NCI-H1048 (cell line): ENCODE measurements around the gene OR5AU1.

ENCODE experiments used
- DNase-seq: peaks from one replicate; lab custom pipeline; 2025; lab: John Stamatoyannopoulos, UW

The OR5AU1 gene

DNA sequence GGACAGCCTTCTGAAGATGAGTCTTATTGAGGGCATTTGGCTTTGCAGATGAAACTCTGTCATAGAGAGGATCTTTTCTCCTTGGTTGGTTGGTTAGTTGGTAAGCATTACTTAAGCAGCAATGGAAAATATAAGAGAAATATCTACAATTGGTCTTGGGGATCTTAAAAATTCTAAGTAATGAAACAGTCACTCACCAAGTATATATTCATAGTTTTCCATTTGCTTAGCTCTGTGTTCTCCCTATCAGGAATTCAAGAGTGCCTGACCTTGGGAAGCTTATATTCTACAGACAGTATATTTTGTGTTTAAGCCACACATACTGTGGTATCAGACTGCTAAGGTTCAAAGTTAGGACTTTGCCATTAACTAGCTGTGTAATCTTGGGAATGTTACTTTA is at the start of gene OR5AU1:
TSS of gene OR5AU1 (minus strand) at position 101 of the 400 bp plus-strand sequence. CDS start 191 bp downstream, outside the sequence.
- DNase-seq: no peak

- no peak for DNase-seq
Measured at GRCh38 chr14:21205026-21205677, 49.3 kb upstream of the OR5AU1 start.

DNA sequence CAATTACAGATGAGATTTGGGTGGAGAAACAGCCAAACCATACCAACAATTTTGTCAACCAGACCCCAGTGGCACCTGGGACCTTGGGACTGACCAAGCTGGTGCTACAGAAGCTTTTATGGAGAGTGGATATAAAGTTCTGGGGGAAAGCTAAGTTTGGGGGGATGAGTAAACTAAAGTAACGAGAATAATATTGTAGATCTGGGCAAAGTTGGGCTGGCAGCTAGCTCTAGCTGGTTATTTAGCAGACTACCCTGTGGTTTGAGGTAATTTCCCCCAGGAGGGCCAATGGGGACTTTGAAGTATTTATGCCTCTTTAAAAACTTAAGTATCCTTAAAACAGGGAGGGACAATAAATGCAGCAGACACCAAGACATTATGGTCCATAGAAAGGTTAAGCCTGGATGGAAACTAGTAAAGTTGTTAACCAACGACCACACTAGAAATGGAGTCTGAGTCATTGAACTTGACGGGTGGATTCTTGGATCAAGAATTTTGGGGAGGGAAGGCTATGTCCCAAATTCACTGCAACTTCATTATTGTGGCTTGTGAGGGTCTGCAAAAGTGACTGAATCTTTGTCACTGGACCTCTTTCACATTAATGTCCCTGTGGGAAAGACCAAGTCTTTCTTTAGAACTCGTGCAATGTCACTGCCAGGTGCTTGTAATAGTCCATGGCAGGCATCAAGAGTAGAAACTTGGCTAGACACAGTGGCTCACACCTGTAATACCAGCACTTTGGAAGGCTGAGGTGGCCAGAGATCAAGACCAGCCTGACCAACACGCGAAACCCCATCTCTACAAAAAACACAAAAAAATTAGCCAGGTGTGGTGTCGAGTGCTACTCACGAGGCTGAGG is 48.5 kb upstream of the OR5AU1 start:
- no peak for DNase-seq

GRCh38 chr14:21203470-21204166 is 47.8 kb upstream of the OR5AU1 start:
- no peak for DNase-seq

DNA sequence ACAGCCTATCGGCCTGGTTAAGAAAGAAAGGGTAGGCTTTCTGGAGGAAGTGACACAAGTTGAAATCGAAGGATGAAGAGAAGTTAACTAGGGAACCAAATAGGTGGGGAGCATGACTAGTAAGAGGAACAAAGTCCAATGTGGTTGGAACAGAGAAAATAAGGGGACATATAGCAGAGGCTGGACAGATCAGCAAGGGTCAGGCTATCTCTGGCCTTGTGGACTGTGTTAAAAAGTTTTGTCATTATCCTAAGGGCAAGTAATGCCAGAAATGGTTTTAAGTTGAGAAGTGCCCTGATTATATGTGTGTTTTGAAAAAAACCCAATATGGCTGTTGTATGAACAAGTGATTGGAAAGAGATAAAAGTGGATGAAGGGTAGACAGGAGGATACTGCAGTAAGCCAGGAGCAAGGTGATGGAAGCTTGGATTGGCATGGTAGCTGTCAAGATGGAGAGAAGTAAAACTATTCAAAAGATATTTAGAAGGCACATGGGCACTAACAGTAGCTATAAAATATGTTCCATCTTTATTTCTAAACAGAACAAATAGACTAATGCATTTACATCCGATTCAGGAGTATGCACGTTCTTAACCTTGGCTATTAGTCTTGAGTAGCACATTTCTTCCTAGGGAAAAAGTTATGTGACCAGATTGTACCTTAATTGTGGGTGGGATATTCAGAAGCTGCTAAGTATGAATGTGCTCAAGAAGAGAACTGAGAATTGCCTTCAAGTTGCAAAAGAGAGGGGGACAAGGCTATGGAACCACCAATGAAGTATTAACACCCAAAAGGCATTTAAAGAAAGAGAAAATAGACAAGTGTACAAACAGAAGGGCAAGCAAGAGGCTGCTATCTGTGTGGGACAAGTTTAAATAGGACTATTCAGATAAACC is 46.8 kb upstream of the OR5AU1 start:
- no peak for DNase-seq

GRCh38 chr14:21201732-21202462 is 46.0 kb upstream of the OR5AU1 start:
- DNase-seq: no peak

GRCh38 chr14:21200752-21201461 is 45.0 kb upstream of the OR5AU1 start:
- no peak for DNase-seq

- no peak for DNase-seq
Measured at GRCh38 chr14:21199611-21200560, 44.0 kb upstream of the OR5AU1 start.

DNA sequence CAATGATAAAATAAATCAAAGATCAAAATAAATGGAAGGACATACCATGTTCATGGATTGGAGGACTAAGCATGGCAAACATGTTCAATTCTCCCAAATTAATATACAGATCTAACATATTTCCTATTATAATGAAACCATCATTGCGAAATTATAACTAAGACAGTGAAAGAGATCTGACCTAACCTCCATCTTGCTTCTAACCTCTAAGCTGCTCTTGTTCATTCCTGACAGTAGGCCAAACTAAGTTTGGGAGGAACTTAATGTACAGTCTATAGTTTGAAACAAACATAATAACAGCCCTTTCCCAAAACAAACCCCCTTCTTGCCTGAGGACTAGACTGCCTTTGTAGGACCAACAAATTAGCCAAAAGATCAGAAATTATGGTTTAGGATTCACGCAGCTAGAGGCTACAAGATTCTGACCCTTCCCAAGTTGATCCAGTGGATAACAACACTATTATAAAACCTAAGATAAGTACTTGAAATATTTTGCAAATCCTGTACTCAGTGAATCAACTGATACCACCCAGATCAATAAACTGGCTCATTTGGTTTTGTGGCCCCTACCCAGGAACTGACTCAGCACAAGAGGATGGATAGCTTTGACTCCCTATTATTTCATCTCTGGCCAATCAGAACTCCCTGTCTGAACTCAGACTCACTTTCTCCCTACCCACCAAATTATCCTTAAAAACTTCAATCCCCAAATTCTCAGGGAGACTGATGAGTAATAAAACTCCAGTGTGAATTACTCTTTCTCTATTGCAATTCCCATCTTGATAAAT is 41.7 kb upstream of the OR5AU1 start:
- DNase-seq: no peak

- no peak for DNase-seq
Measured at GRCh38 chr14:21194597-21194996, 38.7 kb upstream of the OR5AU1 start.

DNA sequence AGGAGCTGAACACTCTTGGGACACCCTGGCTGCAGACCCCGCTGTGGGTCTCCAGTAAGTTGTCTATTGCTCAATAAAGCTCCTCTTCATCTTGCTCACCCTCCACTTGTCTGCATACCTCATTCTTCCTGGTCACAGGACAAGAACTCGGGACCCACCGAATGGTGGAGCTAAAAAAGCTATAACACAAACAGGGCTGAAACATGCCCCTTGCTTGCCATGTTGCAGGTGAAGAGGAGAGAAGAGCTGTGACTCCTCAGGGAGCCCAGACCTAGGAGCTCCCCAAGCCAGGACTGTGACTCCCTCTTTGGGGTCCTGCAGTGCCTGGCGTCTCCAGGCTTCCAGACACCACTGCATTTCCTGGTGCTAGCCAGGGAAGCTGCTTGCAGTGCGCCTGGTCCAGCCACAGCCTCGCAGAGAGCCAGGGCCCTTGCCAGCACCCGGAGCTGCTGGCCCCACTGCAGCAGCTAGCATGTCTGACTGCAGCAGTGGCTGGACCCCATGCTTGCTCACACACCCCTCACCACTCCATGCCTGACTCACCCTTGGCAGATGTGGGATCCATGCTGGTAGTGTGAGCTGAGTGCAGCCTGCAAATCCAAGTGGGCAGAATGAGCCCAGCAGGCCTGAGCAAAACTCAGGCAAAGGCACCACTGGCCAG is 37.1 kb upstream of the OR5AU1 start:
- DNase-seq: no peak

GRCh38 chr14:21192447-21192822 is 36.6 kb upstream of the OR5AU1 start:
- DNase-seq: no peak

GRCh38 chr14:21191809-21192446 is 36.1 kb upstream of the OR5AU1 start:
- DNase-seq: peak; percentile 23

GRCh38 chr14:21191261-21191808 is 35.5 kb upstream of the OR5AU1 start:
- DNase-seq: no peak

DNA sequence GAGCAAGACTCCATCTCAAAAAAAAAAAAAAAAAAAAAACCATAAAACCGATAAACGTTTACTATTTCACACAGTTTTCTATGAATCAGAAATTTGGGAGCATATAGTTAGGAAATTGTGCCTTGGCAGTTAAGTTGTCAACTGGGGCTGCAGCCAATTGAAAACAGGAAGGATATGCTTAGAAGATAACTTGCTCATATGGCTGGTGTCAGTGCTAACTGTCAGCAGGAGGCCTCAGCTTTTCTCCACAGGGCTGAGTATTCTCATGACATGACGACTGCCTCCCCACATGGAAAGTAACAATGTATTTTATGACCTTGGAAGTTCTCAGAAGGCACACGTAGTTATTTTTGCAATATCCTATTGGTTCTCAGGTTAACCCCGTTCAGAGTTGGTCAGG is 29.6 kb upstream of the OR5AU1 start:
- DNase-seq: no peak

DNA sequence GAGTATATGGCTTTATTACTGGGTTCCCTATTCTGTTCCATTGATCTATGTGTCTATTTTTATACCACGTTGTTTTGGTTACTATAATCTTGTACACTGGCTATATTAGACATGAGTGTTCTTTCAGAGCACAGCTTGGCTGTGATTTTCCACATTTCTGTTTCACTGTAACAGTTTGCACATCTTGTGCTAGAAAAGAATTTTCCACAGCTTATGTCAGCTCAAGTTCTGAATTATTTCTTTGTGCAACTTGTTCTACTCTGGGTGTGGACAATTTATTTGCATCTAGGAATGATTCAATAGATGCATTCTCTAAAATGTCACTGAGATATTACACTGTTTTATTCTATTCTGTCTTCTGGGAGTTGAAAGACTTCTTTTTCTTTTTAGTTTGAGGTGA is 28.4 kb upstream of the OR5AU1 start:
- DNase-seq: no peak

GRCh38 chr14:21182166-21182565 is 26.3 kb upstream of the OR5AU1 start:
- DNase-seq: no peak
